Epithelial cell of prostate (primary cell): ENCODE data around the gene NUDT14.
A peak's percentile ranks its signal among the peaks of the same experiment; 100 is the strongest.

Experiments used
- DNase-seq: peaks from one replicate; pipeline ENCODE4 v3.0.0-alpha.2; 2011; ENCODE audit warnings: low read depth, low spot score
- H3K27ac ChIP-seq: fragments of 450-650 bp; 2 replicates; pipeline ENCODE4 v1.5.1; 2017; ENCODE audit warnings: mild to moderate bottlenecking

NUDT14 gene

GRCh38 chr14:105179191-105179590 is 1.9 kb downstream of the NUDT14 start:
- DNase-seq = no peak
- H3K27ac ChIP-seq = no peak overlapping the region

GRCh38 chr14:105178868-105179140 is 2.3 kb downstream of the NUDT14 start:
- DNase-seq = no peak
- H3K27ac ChIP-seq = no peak overlapping the region

- no peak for DNase-seq
- H3K27ac ChIP-seq = no peak overlapping the region
Measured at GRCh38 chr14:105178069-105178867, 2.8 kb downstream of the NUDT14 start.

GRCh38 chr14:105177082-105177481 is 4.0 kb downstream of the NUDT14 start:
- H3K27ac ChIP-seq = no peak overlapping the region
- no peak for DNase-seq

GRCh38 chr14:105176513-105176912 is 4.6 kb downstream of the NUDT14 start:
- H3K27ac ChIP-seq = no peak overlapping the region
- DNase-seq = no peak

- DNase-seq = no peak
- H3K27ac ChIP-seq = peak overlapping the region; percentile 13
Measured at GRCh38 chr14:105173901-105174894, 6.9 kb downstream of the NUDT14 start.

- no peak for DNase-seq
- H3K27ac ChIP-seq = no peak overlapping the region
Measured at GRCh38 chr14:105173145-105173544, 8.0 kb downstream of the NUDT14 start.

- no peak for DNase-seq
- no peak overlapping the region for H3K27ac ChIP-seq
Measured at GRCh38 chr14:105172476-105172875, 8.6 kb downstream of the NUDT14 start.

GRCh38 chr14:105171004-105171673 is 10.0 kb downstream of the NUDT14 start:
- DNase-seq = no peak
- H3K27ac ChIP-seq = no peak overlapping the region

GRCh38 chr14:105169776-105170655 is 11.1 kb downstream of the NUDT14 start:
- no peak for DNase-seq
- H3K27ac ChIP-seq = no peak overlapping the region

GRCh38 chr14:105168979-105169507 is 12.1 kb downstream of the NUDT14 start:
- no peak overlapping the region for H3K27ac ChIP-seq
- no peak for DNase-seq

GRCh38 chr14:105168496-105168978 is 12.6 kb downstream of the NUDT14 start, which contains the start of gene JAG2:
JAG2 (minus strand) TSS chr14:105168776; CDS start chr14:105168420, 356 bp downstream.
- peak; percentile 46 for DNase-seq
- peak within 1 kb of the TSS; percentile 56 for H3K27ac ChIP-seq

GRCh38 chr14:105168093-105168420 is 13.1 kb downstream of the NUDT14 start:
- peak overlapping the region; percentile 56 for H3K27ac ChIP-seq
- no peak for DNase-seq

- no peak for DNase-seq
- peak overlapping the region; percentile 56 for H3K27ac ChIP-seq
Measured at GRCh38 chr14:105167303-105168092, 13.6 kb downstream of the NUDT14 start.

- H3K27ac ChIP-seq = peak overlapping the region; percentile 56
- no peak for DNase-seq
Measured at GRCh38 chr14:105166571-105167302, 14.4 kb downstream of the NUDT14 start.

GRCh38 chr14:105165761-105166485 is 15.2 kb downstream of the NUDT14 start:
- H3K27ac ChIP-seq = peak overlapping the region; percentile 56
- no peak for DNase-seq

GRCh38 chr14:105165134-105165704 is 15.9 kb downstream of the NUDT14 start:
- peak overlapping the region; percentile 56 for H3K27ac ChIP-seq
- no peak for DNase-seq
